Hematopoietic multipotent progenitor cell treated with erythropoietin and hydrocortisone succinate and interleukin-3 and kit ligand, for 8 days (in vitro differentiated cells): ENCODE data around the gene KCNK3.

ENCODE experiments used
- DNase-seq: peaks from one replicate; pipeline ENCODE4 v3.0.0-alpha.2; 2015

KCNK3 gene

DNA sequence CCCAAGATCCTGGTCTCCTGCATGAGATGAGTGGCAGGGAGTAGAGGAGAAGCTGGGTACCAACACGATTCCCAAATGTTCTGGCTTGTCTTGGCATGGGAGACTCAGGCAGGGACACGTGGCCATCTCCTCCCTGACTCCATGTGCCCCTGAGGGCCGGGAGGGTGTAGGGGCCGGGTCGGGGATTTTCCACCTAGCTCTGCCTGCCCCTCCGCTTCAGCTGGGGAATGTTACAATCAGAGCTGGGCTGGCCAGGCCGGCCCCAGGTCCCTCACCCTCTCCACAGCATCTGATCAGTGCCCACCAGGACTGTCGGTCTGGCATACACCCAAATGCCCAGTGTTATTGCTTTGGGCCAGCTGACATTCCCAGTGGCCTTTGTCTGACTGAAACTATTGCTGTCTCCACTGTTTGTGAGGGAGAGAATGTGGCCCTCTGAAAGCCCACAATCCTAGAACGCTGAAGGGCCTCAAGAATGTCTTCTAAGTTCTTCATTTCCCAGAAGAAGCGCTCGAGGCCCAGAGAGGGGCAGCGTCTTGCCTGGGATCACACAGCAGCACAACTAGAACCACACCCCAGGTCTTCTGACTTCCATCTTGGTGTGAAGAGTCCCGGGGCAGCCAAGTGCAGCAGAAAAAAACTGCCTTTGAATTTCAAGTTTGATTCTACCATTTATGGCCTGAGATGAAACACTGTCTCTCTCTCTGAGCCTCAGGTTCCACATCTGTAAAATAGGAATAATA lies 23.2 kb downstream of the KCNK3 start:
- DNase-seq = no peak

DNA sequence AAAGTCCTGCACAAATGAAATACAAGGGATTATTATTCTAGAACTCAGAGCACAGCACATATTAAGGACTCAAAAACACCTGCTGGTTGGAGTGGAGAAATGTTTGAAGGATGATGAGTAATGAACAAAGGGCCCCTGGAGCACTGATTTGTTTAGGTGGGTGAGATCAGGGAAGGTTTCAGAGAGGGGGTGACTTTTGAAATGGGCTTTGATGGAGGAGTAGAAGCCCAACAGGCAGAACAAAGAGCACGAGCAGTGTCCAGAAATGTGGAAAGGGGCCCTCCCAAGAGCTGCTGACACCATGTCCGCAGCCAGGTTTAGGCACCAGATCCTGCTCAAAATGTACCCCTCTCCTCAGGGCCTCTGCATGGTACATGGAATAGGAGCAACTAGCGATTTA lies 23.8 kb downstream of the KCNK3 start:
- DNase-seq = no peak

- no peak for DNase-seq
These were observed 24.2 kb downstream of the KCNK3 start for GRCh38 chr2:26716769-26717168.

DNA sequence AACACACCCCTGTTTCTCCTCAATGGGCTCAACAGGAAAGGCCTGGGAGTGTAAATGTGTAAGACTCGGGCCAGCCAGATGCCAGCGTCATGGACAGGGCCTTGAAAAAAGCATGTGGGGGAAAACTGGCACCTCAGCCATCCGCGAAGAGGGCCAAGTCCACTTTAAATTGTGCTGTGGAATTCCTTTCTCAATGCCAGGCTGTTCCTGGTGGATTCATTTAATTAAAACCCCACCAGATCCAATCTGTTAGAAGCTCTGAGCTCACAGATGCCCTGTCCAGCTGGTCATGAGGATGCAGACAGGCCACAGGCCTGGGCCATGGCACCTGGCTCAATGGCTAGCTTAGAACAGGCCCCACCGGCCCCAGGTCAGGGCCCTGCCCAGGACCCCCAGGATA lies 24.8 kb downstream of the KCNK3 start:
- DNase-seq = no peak

DNA sequence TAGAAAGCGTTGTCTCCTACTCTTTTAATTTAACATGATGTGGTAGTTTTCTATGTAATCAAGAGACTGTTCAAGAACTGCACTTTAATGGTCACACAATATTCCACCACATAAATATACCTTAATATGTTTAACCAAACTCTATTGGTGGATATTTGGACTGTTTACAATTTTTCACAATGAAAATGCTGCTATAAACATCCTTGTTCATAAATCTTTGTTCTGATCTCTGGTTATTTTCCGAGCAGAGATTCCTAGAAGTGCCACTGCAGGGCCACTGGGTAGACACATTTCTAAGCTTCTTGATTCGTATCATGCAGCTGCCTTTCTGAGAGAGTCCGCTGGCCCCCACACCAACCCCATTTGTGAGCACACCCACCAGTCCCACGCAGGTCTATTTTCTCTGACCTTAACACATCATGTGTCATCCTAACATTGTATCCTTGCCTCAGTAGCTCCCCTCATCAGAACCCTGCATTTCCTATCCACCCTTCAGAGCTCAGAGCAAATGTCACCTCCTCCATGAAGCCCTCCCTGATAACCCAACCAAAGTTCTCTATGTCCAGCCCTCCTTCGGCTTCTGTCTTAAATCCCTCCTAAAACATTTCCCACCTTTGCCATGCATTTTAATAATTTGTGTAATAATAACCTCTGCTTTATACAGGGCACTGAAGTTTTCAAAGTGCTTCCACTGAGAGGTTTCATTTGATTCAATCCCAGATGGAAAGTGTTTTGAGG lies 26.6 kb downstream of the KCNK3 start:
- no peak for DNase-seq

DNA sequence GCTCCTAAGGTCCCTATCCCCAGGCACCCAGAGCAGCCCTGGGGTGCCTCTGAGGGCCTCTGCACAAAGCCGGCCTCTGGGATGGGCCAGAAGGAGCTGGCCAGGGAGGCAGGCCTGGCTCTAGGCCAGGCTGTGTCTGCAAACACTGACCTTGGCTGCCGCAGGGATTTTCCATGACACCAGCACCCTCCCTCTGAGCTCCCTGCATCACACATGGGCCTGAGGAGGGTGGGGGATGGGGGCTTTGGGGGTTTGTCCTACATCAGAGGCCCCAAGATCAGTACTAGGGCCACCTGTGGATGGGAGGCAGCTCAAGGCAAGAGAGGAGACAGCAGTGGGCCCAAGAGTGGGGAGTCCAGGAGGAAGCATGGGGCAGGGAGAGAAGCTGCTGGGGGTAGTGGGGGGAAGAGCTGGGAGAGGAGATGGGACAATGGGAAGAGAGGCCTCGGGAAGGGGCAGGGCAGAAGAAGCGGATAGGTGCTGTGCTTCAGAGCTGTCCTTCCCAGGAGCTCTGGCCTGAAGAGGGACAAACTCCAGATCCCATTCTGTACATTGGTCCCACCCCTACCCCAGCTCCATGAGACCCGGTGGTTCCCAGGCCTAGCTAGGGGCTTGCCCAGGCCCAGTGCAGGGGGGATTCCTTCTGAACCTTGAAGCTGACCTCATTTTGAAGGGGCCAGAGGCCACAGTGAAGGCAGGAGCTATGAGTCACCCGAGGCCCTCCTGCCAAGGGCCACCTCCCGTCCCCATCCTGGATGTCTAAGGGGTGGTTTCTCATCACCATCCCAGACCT lies 28.0 kb downstream of the KCNK3 start:
- no peak for DNase-seq

DNA sequence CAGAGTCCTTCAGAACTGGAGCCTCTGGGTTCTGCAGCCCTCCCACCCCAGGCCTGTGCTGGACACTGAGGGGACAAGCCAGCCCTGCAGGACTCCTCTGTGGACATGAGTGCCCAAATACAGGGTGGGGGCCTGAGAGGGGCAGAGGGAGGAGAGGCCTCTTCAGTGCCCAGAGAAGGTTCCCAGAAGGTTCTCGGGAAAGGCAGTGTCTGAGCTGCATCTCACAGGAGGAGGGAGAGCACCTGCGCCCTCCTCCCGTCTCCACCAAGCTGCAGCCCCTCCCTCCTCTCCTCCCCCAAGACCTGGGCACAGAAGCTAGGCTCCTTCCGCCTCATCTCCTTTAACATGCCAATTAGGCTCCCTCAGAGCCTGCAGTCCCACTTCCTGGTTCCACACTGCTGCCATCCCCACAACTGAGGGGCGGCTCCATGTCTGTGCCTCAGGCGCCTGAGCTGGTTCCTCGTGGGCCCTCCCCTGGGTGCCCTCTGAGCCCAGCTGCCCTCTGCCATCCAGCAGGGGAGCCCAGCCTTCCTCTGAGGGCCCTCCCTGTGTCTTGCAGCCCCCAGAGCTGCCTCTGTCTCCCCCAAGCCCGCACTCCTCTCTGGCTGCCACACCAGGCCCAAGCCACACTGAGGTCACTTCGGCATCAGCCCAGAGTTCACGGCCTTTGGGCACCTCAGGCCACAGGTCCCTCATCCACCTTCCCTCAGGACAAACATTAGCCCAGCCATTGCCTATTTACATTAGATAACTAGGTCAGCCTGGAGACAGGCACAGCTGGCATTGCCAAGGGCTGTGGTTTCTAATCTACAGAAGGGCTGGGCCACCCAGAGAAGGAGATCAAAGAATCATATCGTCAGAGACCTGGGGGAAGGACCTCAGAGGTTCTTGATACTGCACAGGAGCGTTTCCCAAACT lies 28.9 kb downstream of the KCNK3 start:
- DNase-seq = peak; percentile 74

DNA sequence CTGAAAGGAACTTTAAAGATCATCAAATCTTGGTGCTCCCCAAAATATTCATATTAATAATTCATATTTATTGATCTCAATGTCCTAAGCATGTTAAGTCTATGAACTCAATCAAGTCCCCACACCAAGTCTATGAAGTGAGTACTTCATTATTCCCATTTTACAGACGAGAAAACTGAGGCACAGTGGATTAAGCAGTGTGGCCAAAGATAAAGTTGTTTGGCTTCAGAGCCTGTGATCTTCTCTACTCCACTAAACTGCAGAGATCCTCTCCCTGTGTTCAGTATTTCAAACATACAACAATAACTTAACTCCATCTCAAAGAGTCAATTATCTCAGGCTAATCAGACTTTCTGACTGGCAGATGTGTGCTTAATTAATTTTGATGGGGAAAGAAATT lies 29.8 kb downstream of the KCNK3 start:
- no peak for DNase-seq

GRCh38 chr2:26722911-26723310 lies 30.4 kb downstream of the KCNK3 start:
- no peak for DNase-seq

- DNase-seq = no peak
These were observed 31.0 kb downstream of the KCNK3 start for GRCh38 chr2:26723475-26723874.

DNA sequence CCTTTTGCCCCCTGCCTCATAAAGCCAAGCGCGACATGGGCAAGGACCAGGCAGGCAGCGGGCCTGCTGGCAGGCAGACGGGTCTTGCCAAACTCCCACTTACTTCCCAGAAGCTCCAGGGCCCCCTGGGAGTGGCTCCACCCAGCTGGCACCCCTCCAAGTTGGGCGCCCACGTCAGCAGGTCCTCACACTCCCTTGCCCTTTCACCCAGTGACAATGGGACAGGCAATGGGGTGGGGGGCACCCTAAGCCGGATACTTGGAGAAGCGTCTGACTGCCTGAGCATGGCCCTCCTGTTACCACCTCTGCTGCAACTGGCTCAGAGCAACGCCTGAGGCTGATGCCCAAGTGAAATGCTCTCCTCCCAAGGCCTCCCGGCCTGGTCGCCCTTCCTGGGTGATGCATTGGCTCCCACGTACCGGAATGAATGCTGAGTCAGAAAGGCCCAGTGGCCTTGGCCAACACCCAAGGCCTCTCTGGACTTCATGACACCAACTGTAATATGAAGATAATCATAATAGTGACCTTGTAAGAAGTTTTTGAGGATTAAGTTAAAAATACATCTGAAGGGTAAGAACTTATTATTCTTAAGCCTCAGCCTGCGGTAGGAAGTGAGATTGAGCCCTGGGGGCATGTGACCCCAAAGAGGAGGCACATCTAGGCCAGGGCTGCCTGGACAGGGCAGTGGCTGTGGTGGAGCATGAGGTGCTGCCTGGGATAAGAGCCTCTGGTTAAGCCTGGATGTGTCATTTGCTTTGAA lies 31.6 kb downstream of the KCNK3 start:
- DNase-seq = peak; percentile 11

DNA sequence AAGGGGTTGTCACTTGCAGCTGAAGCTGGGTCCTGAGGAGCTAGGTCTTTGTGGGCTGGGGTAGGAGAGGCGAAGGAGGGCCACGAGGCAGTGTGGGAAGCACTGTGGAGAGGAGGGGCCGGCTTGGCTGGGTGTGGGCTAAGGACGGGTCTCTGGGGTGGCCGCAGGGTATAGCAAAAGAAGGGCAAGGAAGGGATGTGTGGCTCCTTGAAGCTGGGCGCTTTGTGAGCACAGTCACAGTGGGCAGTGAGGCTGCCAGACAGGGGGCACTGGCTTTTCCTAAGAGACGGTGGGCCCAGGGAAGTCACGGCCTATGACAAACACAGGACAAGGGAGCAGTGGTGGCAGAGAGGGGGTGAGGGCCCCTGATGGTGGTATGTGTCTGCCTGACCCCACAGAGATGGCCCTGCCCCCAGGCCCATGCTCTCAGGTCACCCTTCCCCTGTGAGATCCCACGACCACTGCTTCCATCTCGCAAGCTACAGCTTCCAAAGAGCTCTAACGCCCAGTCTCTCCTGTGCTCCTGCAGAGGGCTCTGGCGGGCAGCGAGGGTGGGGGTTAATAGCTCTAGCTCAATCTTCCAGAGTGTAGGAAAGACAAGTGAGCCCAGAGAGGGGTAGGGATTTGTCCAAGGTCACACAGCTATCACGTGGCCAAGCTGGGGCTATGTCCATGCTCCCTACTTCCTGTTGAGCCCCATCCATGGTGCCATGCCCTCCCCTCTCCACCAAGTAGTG lies 32.4 kb downstream of the KCNK3 start:
- DNase-seq = no peak

GRCh38 chr2:26725521-26725820 lies 32.9 kb downstream of the KCNK3 start:
- no peak for DNase-seq

DNA sequence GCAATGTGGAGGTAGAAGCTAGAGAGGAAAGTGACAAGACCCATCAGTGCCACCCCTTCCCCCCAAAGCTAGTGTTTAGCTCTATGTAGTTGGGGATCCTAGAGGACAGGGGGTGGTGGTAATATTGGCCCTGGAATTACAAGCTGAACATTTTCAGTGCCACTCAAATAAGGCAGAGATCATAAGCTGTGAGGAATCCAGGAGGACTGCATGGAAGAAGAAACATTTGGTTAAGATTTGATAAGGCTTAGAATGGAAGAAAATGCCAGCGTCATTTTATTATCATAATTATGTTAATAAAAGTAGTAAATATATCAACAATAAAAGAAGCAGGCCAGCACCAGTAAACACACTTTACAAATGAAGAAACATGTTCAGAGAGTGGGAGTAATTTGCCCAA lies 33.7 kb downstream of the KCNK3 start:
- DNase-seq = no peak

DNA sequence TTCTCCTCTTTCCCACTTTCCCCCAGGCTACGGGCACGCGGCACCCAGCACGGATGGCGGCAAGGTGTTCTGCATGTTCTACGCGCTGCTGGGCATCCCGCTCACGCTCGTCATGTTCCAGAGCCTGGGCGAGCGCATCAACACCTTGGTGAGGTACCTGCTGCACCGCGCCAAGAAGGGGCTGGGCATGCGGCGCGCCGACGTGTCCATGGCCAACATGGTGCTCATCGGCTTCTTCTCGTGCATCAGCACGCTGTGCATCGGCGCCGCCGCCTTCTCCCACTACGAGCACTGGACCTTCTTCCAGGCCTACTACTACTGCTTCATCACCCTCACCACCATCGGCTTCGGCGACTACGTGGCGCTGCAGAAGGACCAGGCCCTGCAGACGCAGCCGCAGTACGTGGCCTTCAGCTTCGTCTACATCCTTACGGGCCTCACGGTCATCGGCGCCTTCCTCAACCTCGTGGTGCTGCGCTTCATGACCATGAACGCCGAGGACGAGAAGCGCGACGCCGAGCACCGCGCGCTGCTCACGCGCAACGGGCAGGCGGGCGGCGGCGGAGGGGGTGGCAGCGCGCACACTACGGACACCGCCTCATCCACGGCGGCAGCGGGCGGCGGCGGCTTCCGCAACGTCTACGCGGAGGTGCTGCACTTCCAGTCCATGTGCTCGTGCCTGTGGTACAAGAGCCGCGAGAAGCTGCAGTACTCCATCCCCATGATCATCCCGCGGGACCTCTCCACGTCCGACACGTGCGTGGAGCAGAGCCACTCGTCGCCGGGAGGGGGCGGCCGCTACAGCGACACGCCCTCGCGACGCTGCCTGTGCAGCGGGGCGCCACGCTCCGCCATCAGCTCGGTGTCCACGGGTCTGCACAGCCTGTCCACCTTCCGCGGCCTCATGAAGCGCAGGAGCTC lies 35.4 kb downstream of the KCNK3 start:
- no peak for DNase-seq

GRCh38 chr2:26729311-26729710 lies 36.8 kb downstream of the KCNK3 start:
- no peak for DNase-seq

DNA sequence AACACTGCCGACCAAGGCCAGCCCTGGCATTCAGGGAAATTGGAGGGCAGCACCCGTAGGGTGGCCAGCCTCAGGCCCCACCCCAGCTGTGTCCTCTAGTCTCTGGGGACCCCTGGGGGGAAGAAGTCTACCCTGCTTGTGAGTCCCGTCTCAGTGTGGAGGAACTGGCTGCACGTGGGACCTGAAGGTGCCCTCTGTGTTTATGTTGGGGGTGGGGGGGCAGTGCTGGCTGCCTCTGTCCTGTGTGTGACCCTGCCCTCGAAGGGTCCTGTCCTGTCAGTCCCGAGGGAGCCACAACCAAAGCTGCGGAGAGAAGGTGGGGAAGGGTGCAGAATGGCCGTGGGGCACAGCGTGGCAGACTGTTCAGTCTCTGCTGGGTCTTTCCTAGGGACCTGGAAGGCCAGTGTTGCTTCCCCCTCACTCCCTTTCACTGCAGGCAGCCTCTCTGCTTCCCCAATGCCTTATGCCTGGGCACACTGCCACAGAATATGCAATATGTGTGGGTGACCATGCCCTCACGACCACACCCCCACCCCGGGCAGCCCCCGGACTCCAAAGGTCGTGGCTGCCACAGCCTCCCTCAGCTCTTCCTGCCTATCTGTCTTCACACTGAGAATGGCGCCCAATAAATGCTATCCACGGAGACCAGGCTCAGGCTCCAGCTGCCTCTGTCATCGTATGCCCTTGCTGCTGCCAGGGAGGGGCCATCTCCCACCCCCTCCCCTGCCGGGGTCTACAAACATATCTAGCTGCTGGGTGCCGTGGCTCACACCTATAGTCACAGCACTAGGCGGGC lies 38.2 kb downstream of the KCNK3 start:
- no peak for DNase-seq

- no peak for DNase-seq
These were observed 39.2 kb downstream of the KCNK3 start for GRCh38 chr2:26731714-26732113.

DNA sequence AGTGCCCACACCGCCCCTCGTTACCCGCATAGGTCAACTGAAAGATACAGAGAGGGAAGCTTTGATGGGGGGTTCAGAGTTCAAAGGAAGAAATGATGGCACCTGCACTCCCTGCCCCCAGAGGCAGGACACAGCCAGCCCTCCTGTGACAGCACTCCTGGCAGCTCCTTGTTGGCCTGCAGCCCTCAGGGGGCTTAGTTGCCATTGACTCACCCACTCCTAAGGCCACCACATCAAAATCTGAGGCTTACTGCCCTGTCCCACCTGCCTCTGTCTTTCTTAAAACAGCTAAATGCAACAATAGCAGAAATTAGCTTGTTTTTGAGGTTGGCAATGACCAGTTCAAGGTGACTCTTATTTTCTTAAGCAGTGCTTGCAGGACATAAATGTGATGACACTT lies 39.9 kb downstream of the KCNK3 start:
- no peak for DNase-seq
